Suprapubic skin (tissue), 3 donors: Measurements from ENCODE around the gene CAMTA1.

Experiments used
- CTCF ChIP-seq, 2 donors: fragments of 200-600 bp in 1 of 2; fragments of 450-650 bp in 1 of 2; sonication (generic) in 1 of 2; IDR thresholded peaks; one replicate each; pipeline ENCODE4 v1.5.1; 2016 to 2019; ENCODE audit warnings: antibody characterized with exemption in 2 of 2, mild to moderate bottlenecking in 1 of 2, moderate library complexity in 1 of 2
- POLR2A ChIP-seq, 2 donors: fragments of 450-650 bp; IDR thresholded peaks; one replicate each; pipeline ENCODE4 v1.6.1; 2017; ENCODE audit warnings: antibody characterized with exemption in 2 of 2, mild to moderate bottlenecking in 2 of 2, moderate library complexity in 2 of 2

DNA sequence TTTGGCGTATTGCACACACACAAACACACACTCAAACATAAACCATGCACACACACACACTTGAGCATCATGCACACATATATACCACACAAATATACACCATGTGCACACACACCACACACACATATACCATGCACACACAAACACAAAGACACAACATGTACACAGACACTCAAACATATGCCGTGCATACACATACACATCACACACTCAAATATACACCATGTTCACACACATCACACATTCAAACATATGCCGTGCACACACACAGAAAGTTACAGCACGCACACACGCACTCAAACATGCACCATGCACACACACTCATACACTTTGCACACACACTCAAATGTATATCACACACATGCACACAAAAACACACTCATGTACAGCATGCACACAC, 361.5 kb downstream of the CAMTA1 start:
- TF ChIP-seq POLR2A (IDR thresholded peaks at IDR 0.05) (no peak), CTCF (IDR thresholded peaks at IDR 0.05) (no peak)
